ENCODE data around the gene ADGRE2. TPM values are rescaled to one million over a fixed set of nuclear protein-coding genes. Genes with fewer than 3 reads are reported as not detected.

The ADGRE2 gene
- total and polyA plus RNA-seq, 4 donors: 0.40 to 5.3 (median 1.2) TPM

GRCh38 chr19:14769201-14769600 is 9.2 kb downstream of the ADGRE2 start:
- Histone ChIP-seq H3K9me3 (ENCODE audit: control insufficient read depth in 4 of 4, low read length in 3 of 4) (no peaks in the 10 kb centered on the region), H3K4me1 (ENCODE audit: control insufficient read depth in 4 of 4, insufficient read depth in 4 of 4, low read length in 3 of 4) (no peaks in the 10 kb centered on the region), H3K27me3 (ENCODE audit: control insufficient read depth in 4 of 4, insufficient read depth in 4 of 4, low read length in 3 of 4) (no peaks in the 10 kb centered on the region), H3K27ac (ENCODE audit: low read depth in 1 of 2, low read length in 2 of 2) (no peak overlapping the region), H3K9ac (ENCODE audit: low read depth in 1 of 2, low read length in 2 of 2) (no peak overlapping the region), H3K4me3 (ENCODE audit: low read depth in 1 of 3, low read length in 3 of 3) (no peak overlapping the region), H3K36me3 (ENCODE audit: control insufficient read depth in 4 of 4, insufficient read depth in 3 of 4, low read depth in 1 of 4, low read length in 3 of 4) (no peaks in the 10 kb centered on the region)
- TF ChIP-seq EGR1 (IDR thresholded peaks at IDR 0.05; ENCODE audit: low read depth in 2 of 2): no peak
- TF ChIP-seq, protein P1, sequence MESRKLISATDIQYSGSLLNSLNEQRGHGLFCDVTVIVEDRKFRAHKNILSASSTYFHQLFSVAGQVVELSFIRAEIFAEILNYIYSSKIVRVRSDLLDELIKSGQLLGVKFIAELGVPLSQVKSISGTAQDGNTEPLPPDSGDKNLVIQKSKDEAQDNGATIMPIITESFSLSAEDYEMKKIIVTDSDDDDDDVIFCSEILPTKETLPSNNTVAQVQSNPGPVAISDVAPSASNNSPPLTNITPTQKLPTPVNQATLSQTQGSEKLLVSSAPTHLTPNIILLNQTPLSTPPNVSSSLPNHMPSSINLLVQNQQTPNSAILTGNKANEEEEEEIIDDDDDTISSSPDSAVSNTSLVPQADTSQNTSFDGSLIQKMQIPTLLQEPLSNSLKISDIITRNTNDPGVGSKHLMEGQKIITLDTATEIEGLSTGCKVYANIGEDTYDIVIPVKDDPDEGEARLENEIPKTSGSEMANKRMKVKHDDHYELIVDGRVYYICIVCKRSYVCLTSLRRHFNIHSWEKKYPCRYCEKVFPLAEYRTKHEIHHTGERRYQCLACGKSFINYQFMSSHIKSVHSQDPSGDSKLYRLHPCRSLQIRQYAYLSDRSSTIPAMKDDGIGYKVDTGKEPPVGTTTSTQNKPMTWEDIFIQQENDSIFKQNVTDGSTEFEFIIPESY (IDR thresholded peaks at IDR 0.05): no peak
- TF ChIP-seq YY1 (IDR thresholded peaks at IDR 0.05): no peak
- TF ChIP-seq, protein P2, sequence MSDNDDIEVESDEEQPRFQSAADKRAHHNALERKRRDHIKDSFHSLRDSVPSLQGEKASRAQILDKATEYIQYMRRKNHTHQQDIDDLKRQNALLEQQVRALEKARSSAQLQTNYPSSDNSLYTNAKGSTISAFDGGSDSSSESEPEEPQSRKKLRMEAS (IDR thresholded peaks at IDR 0.05): no peak
- no peak for TF ChIP-seq TAF1 (conservative IDR thresholded peaks at IDR 0.05)
- TF ChIP-seq NR2F2 (IDR thresholded peaks at IDR 0.05): no peak
- TF ChIP-seq RXRA (IDR thresholded peaks at IDR 0.05): no peak
- no peak for TF ChIP-seq JUND (IDR thresholded peaks at IDR 0.05)
- TF ChIP-seq FOXA1 (IDR thresholded peaks at IDR 0.05): no peak
- no peak for TF ChIP-seq HNF4G (IDR thresholded peaks at IDR 0.05)
- TF ChIP-seq RAD21 (IDR thresholded peaks at IDR 0.05): no peak
- TF ChIP-seq ATF3 (IDR thresholded peaks at IDR 0.05): no peak
- 75% methylated on average over 5 of the region's 5 CpGs for WGBS
- DNase-seq (ENCODE audit: low spot score): no peak

- no peak for DNase-seq (ENCODE audit: low spot score)
These were observed 10.4 kb downstream of the ADGRE2 start for GRCh38 chr19:14768001-14768400.

More at GRCh38 chr19:14768001-14768400, 10.4 kb downstream of the ADGRE2 start:
- Histone ChIP-seq H3K9ac (ENCODE audit: low read depth in 1 of 2, low read length in 2 of 2) (no peak overlapping the region), H3K4me1 (ENCODE audit: control insufficient read depth in 4 of 4, insufficient read depth in 4 of 4, low read length in 3 of 4) (no peaks in the 10 kb centered on the region), H3K4me3 (ENCODE audit: low read depth in 1 of 3, low read length in 3 of 3) (no peak overlapping the region), H3K36me3 (ENCODE audit: control insufficient read depth in 4 of 4, insufficient read depth in 3 of 4, low read depth in 1 of 4, low read length in 3 of 4) (no peaks in the 10 kb centered on the region), H3K27me3 (ENCODE audit: control insufficient read depth in 4 of 4, insufficient read depth in 4 of 4, low read length in 3 of 4) (no peaks in the 10 kb centered on the region), H3K27ac (ENCODE audit: low read depth in 1 of 2, low read length in 2 of 2) (no peak overlapping the region), H3K9me3 (ENCODE audit: control insufficient read depth in 4 of 4, low read length in 3 of 4) (no peaks in the 10 kb centered on the region)
- WGBS: 85% methylated on average over 2 of the region's 2 CpGs
- TF ChIP-seq YY1 (IDR thresholded peaks at IDR 0.05) (no peak), EGR1 (IDR thresholded peaks at IDR 0.05; ENCODE audit: low read depth in 2 of 2) (no peak), REST (IDR thresholded peaks at IDR 0.05) (no peak), NR2F2 (IDR thresholded peaks at IDR 0.05) (no peak), GABPA (IDR thresholded peaks at IDR 0.05 in 1 of 2, conservative IDR thresholded peaks at IDR 0.05 in 1 of 2) (no peak), FOXA2 (IDR thresholded peaks at IDR 0.05) (no peak), CTCF (IDR thresholded peaks at IDR 0.05; ENCODE audit: low read depth, low read length, missing input control) (no peak), SP1 (IDR thresholded peaks at IDR 0.05) (no peak), TAF1 (conservative IDR thresholded peaks at IDR 0.05) (no peak), JUND (IDR thresholded peaks at IDR 0.05) (no peak), RXRA (IDR thresholded peaks at IDR 0.05) (no peak), ATF3 (IDR thresholded peaks at IDR 0.05) (no peak), HNF4A (conservative IDR thresholded peaks at IDR 0.05) (no peak)
- TF ChIP-seq, protein P2 (IDR thresholded peaks at IDR 0.05): no peak
- TF ChIP-seq, protein P1 (IDR thresholded peaks at IDR 0.05): no peak
